ENCODE data around the gene SMOC2.

SMOC2 gene

DNA sequence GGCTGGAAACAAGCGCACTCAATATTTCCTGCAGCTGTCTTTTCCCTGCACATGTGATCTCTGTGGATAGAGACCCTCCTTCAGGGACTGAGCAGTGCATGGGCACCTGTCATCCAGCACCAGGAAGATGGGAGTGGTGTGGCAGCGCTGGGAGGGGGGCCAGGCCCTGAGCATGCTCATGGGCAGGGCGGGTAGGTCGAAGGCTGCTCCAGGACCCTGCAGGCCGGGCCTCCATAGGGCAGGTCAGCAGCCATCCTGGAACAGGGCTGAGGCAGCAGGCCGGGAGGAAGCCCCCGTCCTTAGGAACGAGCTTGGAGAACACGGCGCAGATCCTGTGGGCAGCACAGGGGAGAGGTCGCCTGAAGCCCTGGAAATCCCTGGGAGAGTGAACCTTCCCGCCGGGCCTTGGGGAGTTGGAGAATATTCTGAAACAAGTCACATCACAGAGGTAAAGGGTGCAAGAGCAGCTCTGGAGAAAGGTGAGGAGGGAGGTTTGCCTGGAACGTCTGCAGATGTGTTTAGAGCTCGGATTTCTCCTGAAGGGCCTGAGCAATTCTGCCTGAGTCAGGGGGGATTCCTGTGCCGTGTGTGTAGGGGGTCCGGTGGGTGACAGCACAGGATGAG is 133.2 kb downstream of the SMOC2 start:
- Histone ChIP-seq H3K9me3 (ENCODE audit: insufficient read depth, low read length) (no peaks in the 10 kb centered on the region), H3K4me3 (ENCODE audit: low read length) (no peak overlapping the region), H3K4me2 (ENCODE audit: low read length) (no peak overlapping the region), H3K4me1 (ENCODE audit: low read length) (no peaks in the 10 kb centered on the region), H2AFZ (ENCODE audit: low read depth, low read length) (no peak overlapping the region), H3K27ac (ENCODE audit: low read length) (no peak overlapping the region), H3K36me3 (replicated peaks; ENCODE audit: low read depth, low read length) (no peaks in the 10 kb centered on the region), H4K20me1 (ENCODE audit: insufficient read depth, low read length) (no peaks in the 10 kb centered on the region), H3K79me2 (ENCODE audit: low read length) (no peaks in the 10 kb centered on the region), H3K27me3 (ENCODE audit: low read depth, low read length) (no peaks in the 10 kb centered on the region), H3K9ac (ENCODE audit: low read length) (no peak overlapping the region)
- TF ChIP-seq, protein P1, sequence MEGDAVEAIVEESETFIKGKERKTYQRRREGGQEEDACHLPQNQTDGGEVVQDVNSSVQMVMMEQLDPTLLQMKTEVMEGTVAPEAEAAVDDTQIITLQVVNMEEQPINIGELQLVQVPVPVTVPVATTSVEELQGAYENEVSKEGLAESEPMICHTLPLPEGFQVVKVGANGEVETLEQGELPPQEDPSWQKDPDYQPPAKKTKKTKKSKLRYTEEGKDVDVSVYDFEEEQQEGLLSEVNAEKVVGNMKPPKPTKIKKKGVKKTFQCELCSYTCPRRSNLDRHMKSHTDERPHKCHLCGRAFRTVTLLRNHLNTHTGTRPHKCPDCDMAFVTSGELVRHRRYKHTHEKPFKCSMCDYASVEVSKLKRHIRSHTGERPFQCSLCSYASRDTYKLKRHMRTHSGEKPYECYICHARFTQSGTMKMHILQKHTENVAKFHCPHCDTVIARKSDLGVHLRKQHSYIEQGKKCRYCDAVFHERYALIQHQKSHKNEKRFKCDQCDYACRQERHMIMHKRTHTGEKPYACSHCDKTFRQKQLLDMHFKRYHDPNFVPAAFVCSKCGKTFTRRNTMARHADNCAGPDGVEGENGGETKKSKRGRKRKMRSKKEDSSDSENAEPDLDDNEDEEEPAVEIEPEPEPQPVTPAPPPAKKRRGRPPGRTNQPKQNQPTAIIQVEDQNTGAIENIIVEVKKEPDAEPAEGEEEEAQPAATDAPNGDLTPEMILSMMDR (IDR thresholded peaks at IDR 0.05; ENCODE audit: low read depth, low read length), result no peak
- no peak for TF ChIP-seq EZH2phosphoT487 (IDR thresholded peaks at IDR 0.05; ENCODE audit: low read depth)

- Histone ChIP-seq H3K4me1 (ENCODE audit: low read length) (no peaks in the 10 kb centered on the region), H3K9ac (ENCODE audit: low read length) (no peak overlapping the region), H3K27ac (ENCODE audit: low read length) (no peak overlapping the region), H2AFZ (ENCODE audit: low read depth, low read length) (no peak overlapping the region), H3K4me3 (ENCODE audit: low read length) (no peak overlapping the region), H3K4me2 (ENCODE audit: low read length) (no peak overlapping the region), H3K79me2 (ENCODE audit: low read length) (no peaks in the 10 kb centered on the region), H3K27me3 (ENCODE audit: low read depth, low read length) (no peaks in the 10 kb centered on the region), H3K9me3 (ENCODE audit: insufficient read depth, low read length) (no peaks in the 10 kb centered on the region), H3K36me3 (replicated peaks; ENCODE audit: low read depth, low read length) (no peaks in the 10 kb centered on the region), H4K20me1 (ENCODE audit: insufficient read depth, low read length) (no peaks in the 10 kb centered on the region)
- TF ChIP-seq EZH2phosphoT487 (IDR thresholded peaks at IDR 0.05; ENCODE audit: low read depth), result no peak
- TF ChIP-seq, protein P1 (IDR thresholded peaks at IDR 0.05; ENCODE audit: low read depth, low read length), result no peak
These were observed 133.8 kb downstream of the SMOC2 start for GRCh38 chr6:168574699-168575195.

GRCh38 chr6:168575346-168576098 is 134.5 kb downstream of the SMOC2 start:
- TF ChIP-seq, protein P1 (IDR thresholded peaks at IDR 0.05; ENCODE audit: low read depth, low read length), result no peak
- TF ChIP-seq EZH2phosphoT487 (IDR thresholded peaks at IDR 0.05; ENCODE audit: low read depth), result no peak
- no peaks in the 10 kb centered on the region for H3K9me3 ChIP-seq (ENCODE audit: insufficient read depth, low read length)
- no peak overlapping the region for H3K4me2 ChIP-seq (ENCODE audit: low read length)
- no peaks in the 10 kb centered on the region for H3K36me3 ChIP-seq (replicated peaks; ENCODE audit: low read depth, low read length)
- no peak overlapping the region for H3K4me3 ChIP-seq (ENCODE audit: low read length)
- no peaks in the 10 kb centered on the region for H3K4me1 ChIP-seq (ENCODE audit: low read length)
- H3K9ac ChIP-seq (ENCODE audit: low read length), result no peak overlapping the region
- H3K27me3 ChIP-seq (ENCODE audit: low read depth, low read length), result no peaks in the 10 kb centered on the region
- no peak overlapping the region for H2AFZ ChIP-seq (ENCODE audit: low read depth, low read length)
- no peaks in the 10 kb centered on the region for H4K20me1 ChIP-seq (ENCODE audit: insufficient read depth, low read length)
- no peak overlapping the region for H3K27ac ChIP-seq (ENCODE audit: low read length)
- H3K79me2 ChIP-seq (ENCODE audit: low read length), result no peaks in the 10 kb centered on the region

GRCh38 chr6:168576388-168576787 is 135.4 kb downstream of the SMOC2 start:
- H3K36me3 ChIP-seq (replicated peaks; ENCODE audit: low read depth, low read length), result no peaks in the 10 kb centered on the region
- no peaks in the 10 kb centered on the region for H3K9me3 ChIP-seq (ENCODE audit: insufficient read depth, low read length)
- H3K4me2 ChIP-seq (ENCODE audit: low read length), result no peak overlapping the region
- H3K9ac ChIP-seq (ENCODE audit: low read length), result no peak overlapping the region
- H3K27ac ChIP-seq (ENCODE audit: low read length), result no peak overlapping the region
- TF ChIP-seq, protein P1 (IDR thresholded peaks at IDR 0.05; ENCODE audit: low read depth, low read length), result no peak
- no peak for TF ChIP-seq EZH2phosphoT487 (IDR thresholded peaks at IDR 0.05; ENCODE audit: low read depth)
- no peaks in the 10 kb centered on the region for H3K4me1 ChIP-seq (ENCODE audit: low read length)
- no peaks in the 10 kb centered on the region for H4K20me1 ChIP-seq (ENCODE audit: insufficient read depth, low read length)
- no peak overlapping the region for H3K4me3 ChIP-seq (ENCODE audit: low read length)
- H3K27me3 ChIP-seq (ENCODE audit: low read depth, low read length), result no peaks in the 10 kb centered on the region
- H2AFZ ChIP-seq (ENCODE audit: low read depth, low read length), result no peak overlapping the region
- H3K79me2 ChIP-seq (ENCODE audit: low read length), result no peaks in the 10 kb centered on the region

Measured in OCI-LY3 (cell line).